HEK293 (cell line): Measurements from ENCODE around the gene PITPNM2.

Experiments
- CTCF ChIP-seq: fragments of 450-650 bp; formaldehyde crosslinking; IDR thresholded peaks from 2 replicates; pipeline ENCODE4 v1.5.1; 2016; ENCODE audit warnings: missing biosample characterization, missing genetic modification characterization
- PRDM10 ChIP-seq: fragments of 450-650 bp; formaldehyde crosslinking; IDR thresholded peaks from 2 replicates; pipeline ENCODE4 v1.5.1; 2016; ENCODE audit warnings: missing biosample characterization, missing genetic modification characterization
- SALL2 ChIP-seq: fragments of 450-650 bp; formaldehyde crosslinking; IDR thresholded peaks from 2 replicates; pipeline ENCODE4 v1.5.0; 2017; ENCODE audit warnings: missing biosample characterization, mild to moderate bottlenecking, missing genetic modification characterization, borderline replicate concordance
- YY2 ChIP-seq: fragments of 450-650 bp; formaldehyde crosslinking; IDR thresholded peaks from 2 replicates; pipeline ENCODE4 v1.5.1; 2016; ENCODE audit warnings: missing biosample characterization, missing genetic modification characterization
- ZNF121 ChIP-seq: fragments of 450-650 bp; formaldehyde crosslinking; IDR thresholded peaks from 2 replicates; pipeline ENCODE4 v1.5.1; 2016; ENCODE audit warnings: missing biosample characterization, missing genetic modification characterization
- ZNF132 ChIP-seq: fragments of 450-650 bp; formaldehyde crosslinking; IDR thresholded peaks from 2 replicates; pipeline ENCODE4 v1.5.1; 2017; ENCODE audit warnings: missing biosample characterization, missing genetic modification characterization, borderline replicate concordance
- ZNF157 ChIP-seq: fragments of 450-650 bp; formaldehyde crosslinking; IDR thresholded peaks from 2 replicates; pipeline ENCODE4 v1.5.1; 2016; ENCODE audit warnings: missing biosample characterization, missing genetic modification characterization
- ZNF274 ChIP-seq, 2 experiments: fragments of 200-500 bp in 1 of 2; fragments of 450-650 bp in 1 of 2; sonication (Bioruptor generic) in 1 of 2; formaldehyde crosslinking in 1 of 2; IDR thresholded peaks; 2 replicates each; pipeline versions ENCODE4 v1.5.1 to v1.6.1; 2014 to 2016; ENCODE audit warnings: borderline replicate concordance in 1 of 2, inconsistent platforms in 1 of 2, low read length in 1 of 2, missing biosample characterization in 1 of 2, missing genetic modification characterization in 1 of 2
- ZNF350 ChIP-seq: fragments of 450-650 bp; formaldehyde crosslinking; IDR thresholded peaks from 2 replicates; pipeline ENCODE4 v1.5.0; 2017; ENCODE audit warnings: missing biosample characterization, mild to moderate bottlenecking, missing genetic modification characterization
- ZNF37A ChIP-seq: fragments of 450-650 bp; IDR thresholded peaks from 2 replicates; pipeline ENCODE4 v1.5.1; 2018; ENCODE audit warnings: missing biosample characterization, missing genetic modification characterization
- ZNF549 ChIP-seq: fragments of 450-650 bp; IDR thresholded peaks from 2 replicates; pipeline ENCODE4 v1.5.1; 2018; ENCODE audit warnings: missing biosample characterization, missing genetic modification characterization, mild to moderate bottlenecking, inconsistent platforms, moderate library complexity
- ZNF639 ChIP-seq: fragments of 450-650 bp; formaldehyde crosslinking; IDR thresholded peaks from 2 replicates; pipeline ENCODE4 v1.5.1; 2016; ENCODE audit warnings: missing biosample characterization, missing genetic modification characterization

DNA sequence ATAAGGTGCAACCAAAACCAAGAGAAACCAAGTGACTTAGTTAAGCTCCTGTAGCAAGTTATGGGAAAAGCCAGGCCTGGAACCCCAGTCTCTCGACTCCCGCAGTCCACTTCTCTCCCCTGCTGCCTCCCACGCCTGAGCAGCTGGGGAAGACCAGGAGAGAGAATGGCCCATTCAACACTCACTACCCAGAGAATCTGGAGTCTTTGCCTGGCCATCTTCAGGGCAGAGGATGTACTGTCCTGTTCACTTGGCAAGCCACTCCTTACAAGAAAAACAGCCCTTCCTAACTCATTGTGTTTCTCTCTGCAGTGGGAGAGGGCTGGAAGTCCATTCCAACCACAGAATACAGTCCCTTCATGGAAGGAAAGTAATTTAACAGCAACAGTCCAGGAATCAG is 1.8 kb downstream of the PITPNM2 start:
- no peak for TF ChIP-seq CTCF (tag by site-specific recombination)
- no peak for TF ChIP-seq ZNF121 (tag by site-specific recombination)
- TF ChIP-seq YY2 (tag by site-specific recombination) = no peak
- TF ChIP-seq ZNF639 = no peak
- no peak for TF ChIP-seq ZNF37A (tag by site-specific recombination)
- TF ChIP-seq PRDM10 (tag by site-specific recombination) = no peak
- no peak for TF ChIP-seq SALL2 (tag by site-specific recombination)
- TF ChIP-seq ZNF157 (tag by site-specific recombination) = no peak
- no peak for TF ChIP-seq ZNF549 (tag by site-specific recombination)
- no peak for TF ChIP-seq ZNF350 (tag by site-specific recombination)
- no peak for TF ChIP-seq ZNF132
- TF ChIP-seq ZNF274 (IDR thresholded peaks at IDR 0.05; ENCODE audit: low read length) = no peak
- TF ChIP-seq ZNF274 (tag by site-specific recombination; IDR thresholded peaks at IDR 0.05; ENCODE audit: borderline replicate concordance) = no peak
